Transverse colon (tissue), 4 donors: ENCODE data around the gene COL13A1. TPM values are rescaled to one million over a fixed set of nuclear protein-coding genes. Genes with fewer than 3 reads are reported as not detected.

Experiments used
- DNase-seq: peaks from one replicate; pipeline ENCODE4 v3.0.0-alpha.2; 2019
- H3K27ac ChIP-seq, 4 donors: fragments of 200-600 bp; sonication (generic); 2 replicates each; pipeline ENCODE4 v1.5.1; 2016 to 2018; ENCODE audit warnings: inconsistent platforms in 4 of 4
- H3K27me3 ChIP-seq: fragments of 200-600 bp; sonication (generic); 2 replicates; pipeline ENCODE4 v1.5.1; 2017; ENCODE audit warnings: inconsistent platforms
- H3K36me3 ChIP-seq, 4 donors: fragments of 200-600 bp; sonication (generic); 2 replicates each; pipeline ENCODE4 v1.5.1; 2017 to 2019; ENCODE audit warnings: inconsistent platforms in 4 of 4
- H3K4me1 ChIP-seq, 4 donors: fragments of 200-600 bp; sonication (generic); 2 replicates each; pipeline ENCODE4 v1.5.1; 2017 to 2020; ENCODE audit warnings: inconsistent platforms in 4 of 4
- H3K4me3 ChIP-seq, 4 donors: fragments of 200-600 bp; sonication (generic); 1 replicate in 1 of 4; 2 replicates in 3 of 4; pipeline versions ENCODE4 v1.5.1 to v1.6.1; 2017 to 2019; ENCODE audit warnings: inconsistent platforms in 4 of 4
- H3K9me3 ChIP-seq, 2 donors: fragments of 200-600 bp; sonication (generic); 2 replicates each; pipeline ENCODE4 v1.5.1; 2017 to 2019; ENCODE audit warnings: inconsistent platforms in 2 of 2
- CTCF ChIP-seq, 5 experiments: fragments of 200-600 bp in 3 of 5; fragments of 450-650 bp in 2 of 5; sonication (generic) in 3 of 5; IDR thresholded peaks; 1 replicate in 2 of 5; 2 replicates in 3 of 5; pipeline ENCODE4 v1.5.1; 2016 to 2017; ENCODE audit warnings: antibody characterized with exemption in 5 of 5, inconsistent platforms in 3 of 5, mild to moderate bottlenecking in 2 of 5, moderate library complexity in 1 of 5
- EP300 ChIP-seq: sonication (generic); formaldehyde crosslinking; IDR thresholded peaks from one replicate; pipeline ENCODE4 v1.6.1; 2017; ENCODE audit warnings: antibody characterized with exemption, low read depth
- POLR2A ChIP-seq: fragments of 450-650 bp; IDR thresholded peaks from one replicate; pipeline ENCODE4 v1.6.1; 2016; ENCODE audit warnings: antibody characterized with exemption, mild to moderate bottlenecking, moderate library complexity
- POLR2AphosphoS5 ChIP-seq, 3 donors: sonication (generic); formaldehyde crosslinking; IDR thresholded peaks; one replicate each; pipeline ENCODE4 v1.6.1; 2016; ENCODE audit warnings: antibody characterized with exemption in 3 of 3
- WGBS, 2 donors: methylation state at CpG; one replicate each; pipeline ENCODE4 v1.1.5; 2018; ENCODE audit warnings: low coverage in 1 of 2; 5-methylcytosine and 5-hydroxymethylcytosine counted together
- in situ Hi-C, 4 donors: fragments of 200-750 bp; cut with MboI; loops; one replicate each; pipeline versions ENCODE4 v1.15.0 to v1.15.1; 2017; ENCODE audit warnings: low sequenced_read_pairs in 3 of 4, low pct_ligation_motif_present in 1 of 4, low pct_unique_long_range_greater_than_20kb in 1 of 4
- intact Hi-C: fragments of 100-400 bp; cut with DNase I; formaldehyde crosslinking; loops from one replicate; pipeline ENCODE4 v1.15.1; 2023; ENCODE audit warnings: low total_unique reads
- total RNA-seq, 4 donors: library from RNA; depleted of rRNA; stranded (reverse); fragments of >200 nt; gene quantifications; one replicate each; pipeline ENCODE4 v1.1.0, GENCODE V29; 2016

COL13A1 gene
- total RNA-seq, 4 donors from 2014 or later = 0.68 to 8.2 (median 2.1) TPM

- Histone ChIP-seq H3K36me3 (no peaks in the 10 kb centered on the region), H3K27me3 (no peaks in the 10 kb centered on the region), H3K4me3 (no peak overlapping the region), H3K4me1 (no peaks in the 10 kb centered on the region), H3K9me3 (no peaks in the 10 kb centered on the region), H3K27ac (no peak overlapping the region)
- TF ChIP-seq POLR2AphosphoS5 (IDR thresholded peaks at IDR 0.05) (no peak), EP300 (no peak), POLR2A (no peak), CTCF (IDR thresholded peaks at IDR 0.05) (no peak)
- no peak for DNase-seq
- in situ Hi-C loops = no loop called here
- 79% methylated on average over 9 of the region's 9 CpGs; no CpG with 5 or more reads in 1 of the 2 donors for WGBS, 2 donors
- intact Hi-C loops = no loop called here
Observed at GRCh38 chr10:69826094-69826493, 24.4 kb downstream of the COL13A1 start.

- no peak for TF ChIP-seq EP300
- no peak for TF ChIP-seq POLR2AphosphoS5 (IDR thresholded peaks at IDR 0.05)
- no peak for TF ChIP-seq POLR2A
- no peak for TF ChIP-seq CTCF (IDR thresholded peaks at IDR 0.05)
- Histone ChIP-seq H3K4me1 (no peaks in the 10 kb centered on the region), H3K9me3 (no peaks in the 10 kb centered on the region), H3K36me3 (no peaks in the 10 kb centered on the region), H3K4me3 (no peak overlapping the region), H3K27me3 (no peaks in the 10 kb centered on the region), H3K27ac (no peak overlapping the region)
- in situ Hi-C loops (no loop called here), intact Hi-C loops (no loop called here)
- WGBS, 2 donors = 71 to 87% methylated on average over 6 to 7 of the region's 7 CpGs
- DNase-seq = no peak
Observed at GRCh38 chr10:69826789-69827554, 25.3 kb downstream of the COL13A1 start.

- in situ Hi-C loops (no loop called here), intact Hi-C loops (no loop called here)
- no peaks in the 10 kb centered on the region for H3K27me3 ChIP-seq
- no peak overlapping the region for H3K27ac ChIP-seq
- no peaks in the 10 kb centered on the region for H3K9me3 ChIP-seq
- no peak for DNase-seq
- TF ChIP-seq EP300 (no peak), POLR2A (no peak), CTCF (IDR thresholded peaks at IDR 0.05) (no peak), POLR2AphosphoS5 (IDR thresholded peaks at IDR 0.05) (no peak)
- 60 to 69% methylated on average over 2 to 9 of the region's 9 CpGs for WGBS, 2 donors
- H3K4me3 ChIP-seq = no peak overlapping the region
- H3K4me1 ChIP-seq = no peaks in the 10 kb centered on the region
- no peaks in the 10 kb centered on the region for H3K36me3 ChIP-seq
Observed at GRCh38 chr10:69828144-69828870, 26.6 kb downstream of the COL13A1 start.

GRCh38 chr10:69829775-69830174 is 28.1 kb downstream of the COL13A1 start:
- no peaks in the 10 kb centered on the region for H3K27me3 ChIP-seq
- H3K9me3 ChIP-seq = no peaks in the 10 kb centered on the region
- no peaks in the 10 kb centered on the region for H3K4me1 ChIP-seq
- TF ChIP-seq EP300 (no peak), CTCF (IDR thresholded peaks at IDR 0.05) (no peak), POLR2A (no peak), POLR2AphosphoS5 (IDR thresholded peaks at IDR 0.05) (no peak)
- no peak overlapping the region for H3K4me3 ChIP-seq
- no peak for DNase-seq
- WGBS, 2 donors = 45 to 65% methylated on average over 5 to 8 of the region's 8 CpGs
- intact Hi-C loops (no loop called here), in situ Hi-C loops (no loop called here)
- H3K36me3 ChIP-seq = no peaks in the 10 kb centered on the region
- H3K27ac ChIP-seq = no peak overlapping the region
